ENCODE measurements around the gene ARPP21.

Gene ARPP21

DNA sequence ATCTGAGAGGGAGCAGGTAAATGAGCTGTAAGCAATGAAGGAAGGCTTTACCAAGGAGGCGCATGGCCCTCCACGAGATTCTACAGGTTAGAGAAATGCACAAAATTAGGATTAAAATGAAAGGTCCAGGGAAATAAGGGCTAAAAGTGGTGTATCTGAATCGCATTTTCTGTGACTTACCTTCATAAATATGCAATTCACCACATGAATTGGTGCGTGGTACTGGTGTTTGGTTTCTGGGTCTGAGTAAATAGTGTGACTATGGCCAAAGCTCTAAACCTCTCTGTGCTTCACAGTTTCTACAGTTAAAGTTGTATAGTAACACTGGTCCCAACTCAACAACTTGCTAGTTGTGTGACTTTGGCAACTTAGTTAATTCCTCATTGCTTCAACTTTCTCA lies 8.1 kb downstream of the ARPP21 start:
- H3K36me3 ChIP-seq (ENCODE audit: insufficient read depth, low read length) = no peaks in the 10 kb centered on the region
- H3K27me3 ChIP-seq (ENCODE audit: insufficient read depth, low read length) = no peaks in the 10 kb centered on the region
- no peak overlapping the region for H2AFZ ChIP-seq (ENCODE audit: low read depth, low read length)
- H3K4me1 ChIP-seq (ENCODE audit: insufficient read depth, low read length) = peaks cover 5% of the 10 kb centered on the region
- no peak overlapping the region for H3K4me3 ChIP-seq (ENCODE audit: low read length)
- no peaks in the 10 kb centered on the region for H3K9me3 ChIP-seq (ENCODE audit: low read length)

DNA sequence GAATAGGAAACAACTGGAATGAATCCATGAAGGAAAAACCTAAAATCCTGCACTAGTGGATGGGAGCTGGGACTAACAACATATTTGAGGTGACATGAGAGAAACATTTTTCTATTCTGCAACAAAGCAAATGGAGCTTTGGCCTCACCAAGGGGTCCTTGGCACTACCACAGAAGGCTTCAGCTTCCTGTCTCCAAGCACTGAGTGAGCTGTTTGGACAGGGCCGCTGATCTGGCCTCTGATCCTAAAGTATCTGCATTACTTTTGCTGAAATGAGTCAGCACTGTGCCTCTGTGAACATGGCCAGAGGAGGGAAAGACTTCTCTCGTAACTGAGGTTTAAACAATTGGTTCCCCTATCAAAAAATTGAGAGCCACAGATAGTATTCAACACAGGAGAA lies 9.0 kb downstream of the ARPP21 start:
- no peak overlapping the region for H2AFZ ChIP-seq (ENCODE audit: low read depth, low read length)
- H3K9me3 ChIP-seq (ENCODE audit: low read length) = no peaks in the 10 kb centered on the region
- H3K4me3 ChIP-seq (ENCODE audit: low read length) = no peak overlapping the region
- H3K4me1 ChIP-seq (ENCODE audit: insufficient read depth, low read length) = peaks cover 5% of the 10 kb centered on the region
- H3K36me3 ChIP-seq (ENCODE audit: insufficient read depth, low read length) = no peaks in the 10 kb centered on the region
- H3K27me3 ChIP-seq (ENCODE audit: insufficient read depth, low read length) = no peaks in the 10 kb centered on the region

DNA sequence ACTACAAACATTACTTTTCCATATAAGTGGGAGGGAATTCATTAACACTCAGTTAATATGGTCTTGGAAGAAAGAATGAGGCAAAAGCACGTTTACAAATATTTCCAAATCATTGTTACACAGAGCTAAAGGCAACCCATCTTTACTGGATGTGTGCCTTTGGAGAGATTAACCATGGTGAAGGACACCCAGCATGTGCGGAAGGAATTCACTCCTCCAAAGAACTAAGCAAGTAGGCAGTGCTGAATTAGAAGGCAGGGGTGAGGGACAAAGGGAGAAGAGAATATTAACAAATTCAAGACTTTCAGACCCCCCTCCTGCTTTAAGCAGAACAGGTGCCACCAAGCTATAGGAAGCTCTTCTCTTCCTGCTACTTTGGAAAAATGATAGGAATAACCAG lies 10.1 kb downstream of the ARPP21 start:
- no peaks in the 10 kb centered on the region for H3K36me3 ChIP-seq (ENCODE audit: insufficient read depth, low read length)
- H3K9me3 ChIP-seq (ENCODE audit: low read length) = no peaks in the 10 kb centered on the region
- no peak overlapping the region for H3K4me3 ChIP-seq (ENCODE audit: low read length)
- H3K4me1 ChIP-seq (ENCODE audit: insufficient read depth, low read length) = peaks cover 5% of the 10 kb centered on the region
- H2AFZ ChIP-seq (ENCODE audit: low read depth, low read length) = no peak overlapping the region
- H3K27me3 ChIP-seq (ENCODE audit: insufficient read depth, low read length) = no peaks in the 10 kb centered on the region

DNA sequence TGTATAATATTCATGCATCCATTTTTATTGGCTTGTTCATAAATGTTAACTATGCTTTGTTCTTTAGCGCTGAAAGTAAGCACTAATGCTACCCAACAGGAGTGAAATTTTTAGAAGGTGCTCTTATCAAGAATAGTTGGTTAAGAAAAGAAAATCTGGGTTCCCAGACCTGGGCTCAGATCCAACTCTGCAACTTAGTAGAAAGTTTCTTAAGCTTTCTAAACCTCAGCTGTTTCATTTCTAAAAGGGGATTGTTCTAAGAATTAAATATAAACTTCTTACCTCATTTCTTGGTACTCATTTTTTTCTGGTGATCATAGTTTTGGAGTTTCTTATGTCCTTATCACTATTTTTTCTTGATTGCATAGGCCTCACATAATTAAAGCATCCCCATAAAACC lies 12.1 kb downstream of the ARPP21 start:
- Histone ChIP-seq H3K4me1 (ENCODE audit: insufficient read depth, low read length) (peaks cover 5% of the 10 kb centered on the region), H3K36me3 (ENCODE audit: insufficient read depth, low read length) (no peaks in the 10 kb centered on the region), H3K4me3 (ENCODE audit: low read length) (no peak overlapping the region), H3K27me3 (ENCODE audit: insufficient read depth, low read length) (no peaks in the 10 kb centered on the region), H3K9me3 (ENCODE audit: low read length) (no peaks in the 10 kb centered on the region), H2AFZ (ENCODE audit: low read depth, low read length) (no peak overlapping the region)

DNA sequence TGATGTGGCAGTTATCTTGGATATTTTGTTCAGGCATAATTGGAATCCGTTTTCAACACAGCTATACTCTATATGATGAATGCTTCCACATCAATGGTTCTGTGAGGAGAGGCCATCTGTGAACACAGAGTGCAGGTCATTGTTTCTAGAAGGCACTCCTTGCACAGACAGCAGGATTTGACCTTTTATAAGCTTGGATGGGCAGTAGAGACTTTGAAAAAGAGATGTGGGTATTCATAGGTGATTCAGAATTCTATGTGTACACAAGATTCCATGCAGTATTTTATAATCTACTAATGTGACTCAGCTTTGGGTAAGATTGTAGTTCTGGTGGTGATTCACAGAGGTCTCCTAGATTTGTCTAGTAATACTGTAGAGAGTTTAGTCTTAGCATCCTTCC lies 12.5 kb downstream of the ARPP21 start:
- Histone ChIP-seq H3K27me3 (ENCODE audit: insufficient read depth, low read length) (no peaks in the 10 kb centered on the region), H3K4me1 (ENCODE audit: insufficient read depth, low read length) (peaks cover 5% of the 10 kb centered on the region), H3K4me3 (ENCODE audit: low read length) (no peak overlapping the region), H3K9me3 (ENCODE audit: low read length) (no peaks in the 10 kb centered on the region), H3K36me3 (ENCODE audit: insufficient read depth, low read length) (no peaks in the 10 kb centered on the region), H2AFZ (ENCODE audit: low read depth, low read length) (no peak overlapping the region)

DNA sequence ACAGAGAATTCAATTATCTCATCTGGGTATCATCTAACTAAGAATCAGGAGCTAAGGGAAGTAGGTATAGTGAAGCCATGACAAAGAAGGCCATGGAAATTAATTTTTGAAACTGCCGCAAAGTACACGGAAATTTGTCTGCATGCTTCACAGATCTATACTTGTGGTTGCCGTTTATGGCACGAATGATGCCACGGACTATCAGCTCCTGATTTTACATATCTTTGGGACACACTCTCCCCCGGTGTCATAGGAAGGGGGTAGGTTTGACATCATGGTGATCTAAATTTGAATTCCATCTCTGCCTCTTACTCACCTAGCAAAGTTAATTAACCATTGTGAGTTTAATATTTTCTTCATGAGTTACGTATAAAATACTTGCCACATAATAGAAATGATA lies 14.0 kb downstream of the ARPP21 start:
- Histone ChIP-seq H3K4me1 (ENCODE audit: insufficient read depth, low read length) (peaks cover 5% of the 10 kb centered on the region), H3K27me3 (ENCODE audit: insufficient read depth, low read length) (no peaks in the 10 kb centered on the region), H3K36me3 (ENCODE audit: insufficient read depth, low read length) (no peaks in the 10 kb centered on the region), H2AFZ (ENCODE audit: low read depth, low read length) (no peak overlapping the region), H3K4me3 (ENCODE audit: low read length) (no peak overlapping the region), H3K9me3 (ENCODE audit: low read length) (no peaks in the 10 kb centered on the region)

DNA sequence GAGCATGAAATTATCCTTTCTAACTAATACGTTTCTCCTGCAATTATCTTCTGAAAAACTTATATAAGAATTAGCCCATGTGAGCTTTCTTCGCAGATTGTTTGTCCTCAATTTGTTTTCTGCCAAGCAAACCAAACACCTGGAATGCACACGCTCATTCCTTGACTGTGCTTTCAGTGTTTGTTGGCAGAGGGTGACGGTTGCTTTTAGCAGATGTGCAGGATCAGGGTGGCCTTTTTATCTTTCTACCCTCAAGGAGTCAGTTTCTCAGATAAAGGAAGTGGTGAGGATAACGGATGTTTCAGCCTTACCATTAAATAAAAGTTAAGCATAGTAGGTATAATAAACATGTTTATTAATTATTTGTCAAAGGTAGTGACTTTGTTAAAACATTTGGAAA lies 15.2 kb downstream of the ARPP21 start:
- Histone ChIP-seq H3K27me3 (ENCODE audit: insufficient read depth, low read length) (no peaks in the 10 kb centered on the region), H3K36me3 (ENCODE audit: insufficient read depth, low read length) (no peaks in the 10 kb centered on the region), H3K4me3 (ENCODE audit: low read length) (no peak overlapping the region), H3K9me3 (ENCODE audit: low read length) (no peaks in the 10 kb centered on the region), H3K4me1 (ENCODE audit: insufficient read depth, low read length) (peaks cover 5% of the 10 kb centered on the region), H2AFZ (ENCODE audit: low read depth, low read length) (no peak overlapping the region)

DNA sequence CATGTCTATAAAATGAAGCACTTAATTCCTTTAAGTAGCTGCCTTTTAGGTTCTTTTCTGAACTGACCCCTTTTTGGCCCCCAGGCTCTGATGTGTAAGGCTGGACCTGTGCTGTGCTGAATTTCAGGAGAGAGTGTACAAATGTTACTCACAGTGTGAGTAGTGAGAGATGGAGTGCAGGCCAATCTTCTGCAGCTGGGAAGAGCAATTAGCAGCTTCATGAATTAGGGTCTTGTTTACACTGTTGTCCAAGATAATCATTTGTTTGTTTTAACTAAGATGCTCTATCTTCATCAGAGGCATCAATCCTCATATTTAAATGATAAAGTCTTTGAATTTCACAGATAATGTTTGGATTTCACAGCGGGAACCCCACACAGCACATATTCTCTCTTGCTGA lies 19.4 kb downstream of the ARPP21 start:
- no peaks in the 10 kb centered on the region for H3K36me3 ChIP-seq (ENCODE audit: insufficient read depth, low read length)
- H3K27me3 ChIP-seq (ENCODE audit: insufficient read depth, low read length) = no peaks in the 10 kb centered on the region
- no peaks in the 10 kb centered on the region for H3K4me1 ChIP-seq (ENCODE audit: insufficient read depth, low read length)
- no peak overlapping the region for H3K4me3 ChIP-seq (ENCODE audit: low read length)
- no peaks in the 10 kb centered on the region for H3K9me3 ChIP-seq (ENCODE audit: low read length)
- no peak overlapping the region for H2AFZ ChIP-seq (ENCODE audit: low read depth, low read length)

DNA sequence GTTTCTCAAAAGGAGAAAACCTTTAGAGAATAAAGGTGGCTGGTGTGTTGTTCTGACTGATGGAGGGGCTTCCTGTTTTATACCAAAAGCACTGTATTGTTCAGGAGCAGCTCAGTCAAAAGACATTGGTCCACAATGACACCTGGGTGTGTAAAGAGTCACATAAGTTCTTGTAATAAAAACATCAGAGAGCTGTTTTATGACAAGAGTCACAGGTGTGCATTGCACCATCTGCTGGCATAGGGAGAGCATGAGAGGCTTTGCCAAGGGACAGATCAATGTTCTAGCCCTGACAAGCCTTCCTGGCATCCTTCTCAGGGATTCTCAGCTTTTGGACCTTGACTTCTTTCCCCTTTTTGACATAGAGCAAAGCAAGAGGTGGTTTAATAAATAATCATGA lies 20.4 kb downstream of the ARPP21 start:
- Histone ChIP-seq H3K36me3 (ENCODE audit: insufficient read depth, low read length) (no peaks in the 10 kb centered on the region), H3K27me3 (ENCODE audit: insufficient read depth, low read length) (no peaks in the 10 kb centered on the region), H3K9me3 (ENCODE audit: low read length) (no peaks in the 10 kb centered on the region), H2AFZ (ENCODE audit: low read depth, low read length) (no peak overlapping the region), H3K4me1 (ENCODE audit: insufficient read depth, low read length) (no peaks in the 10 kb centered on the region), H3K4me3 (ENCODE audit: low read length) (no peak overlapping the region)

DNA sequence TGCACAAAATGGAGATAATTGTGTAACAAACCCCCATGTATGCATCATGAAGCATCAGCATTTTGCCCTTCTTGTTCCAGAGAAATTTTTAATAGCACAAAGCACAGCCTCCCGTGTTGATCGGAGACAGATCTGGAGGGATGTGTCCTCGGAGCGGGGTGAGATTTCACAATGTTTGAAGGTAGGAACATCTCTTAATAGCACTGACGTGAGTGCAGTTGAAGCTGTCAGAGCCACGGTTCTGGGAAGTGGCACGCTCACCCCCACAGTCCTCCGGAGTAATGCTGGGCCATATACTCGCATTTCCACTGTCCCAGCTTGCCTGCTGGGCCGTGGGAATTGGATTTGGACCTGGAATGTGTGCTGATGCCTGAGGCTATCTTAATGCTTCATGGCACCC lies 24.1 kb downstream of the ARPP21 start:
- no peak overlapping the region for H3K4me3 ChIP-seq (ENCODE audit: low read length)
- H3K9me3 ChIP-seq (ENCODE audit: low read length) = no peaks in the 10 kb centered on the region
- no peak overlapping the region for H2AFZ ChIP-seq (ENCODE audit: low read depth, low read length)
- H3K36me3 ChIP-seq (ENCODE audit: insufficient read depth, low read length) = no peaks in the 10 kb centered on the region
- no peaks in the 10 kb centered on the region for H3K27me3 ChIP-seq (ENCODE audit: insufficient read depth, low read length)
- H3K4me1 ChIP-seq (ENCODE audit: insufficient read depth, low read length) = no peaks in the 10 kb centered on the region

DNA sequence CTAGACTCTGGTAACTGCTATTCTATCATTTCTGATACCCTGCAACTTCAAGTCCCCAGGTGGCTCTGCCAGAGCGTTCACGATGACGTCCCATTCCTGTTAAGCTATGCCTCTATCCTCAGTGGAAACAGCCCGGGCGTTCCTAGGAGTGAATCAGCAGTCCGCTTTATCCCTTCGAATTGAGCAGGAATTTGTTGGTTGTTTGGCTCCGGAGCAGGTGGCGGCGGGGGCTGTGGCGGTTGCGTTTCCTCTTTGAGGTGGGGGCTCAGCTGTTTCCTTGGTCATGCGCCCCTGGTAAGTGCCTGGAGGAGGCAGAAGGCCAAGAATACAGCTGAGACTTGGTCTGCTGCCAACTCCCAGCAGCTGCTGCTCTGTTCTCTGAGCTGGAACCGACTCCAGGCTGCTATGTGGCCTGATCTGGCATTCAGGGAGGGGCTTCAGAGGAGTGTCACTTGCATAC lies 25.2 kb downstream of the ARPP21 start:
- Histone ChIP-seq H3K4me3 (ENCODE audit: low read length) (no peak overlapping the region), H2AFZ (ENCODE audit: low read depth, low read length) (no peak overlapping the region), H3K9me3 (ENCODE audit: low read length) (no peaks in the 10 kb centered on the region), H3K4me1 (ENCODE audit: insufficient read depth, low read length) (no peaks in the 10 kb centered on the region), H3K27me3 (ENCODE audit: insufficient read depth, low read length) (no peaks in the 10 kb centered on the region), H3K36me3 (ENCODE audit: insufficient read depth, low read length) (no peaks in the 10 kb centered on the region)

DNA sequence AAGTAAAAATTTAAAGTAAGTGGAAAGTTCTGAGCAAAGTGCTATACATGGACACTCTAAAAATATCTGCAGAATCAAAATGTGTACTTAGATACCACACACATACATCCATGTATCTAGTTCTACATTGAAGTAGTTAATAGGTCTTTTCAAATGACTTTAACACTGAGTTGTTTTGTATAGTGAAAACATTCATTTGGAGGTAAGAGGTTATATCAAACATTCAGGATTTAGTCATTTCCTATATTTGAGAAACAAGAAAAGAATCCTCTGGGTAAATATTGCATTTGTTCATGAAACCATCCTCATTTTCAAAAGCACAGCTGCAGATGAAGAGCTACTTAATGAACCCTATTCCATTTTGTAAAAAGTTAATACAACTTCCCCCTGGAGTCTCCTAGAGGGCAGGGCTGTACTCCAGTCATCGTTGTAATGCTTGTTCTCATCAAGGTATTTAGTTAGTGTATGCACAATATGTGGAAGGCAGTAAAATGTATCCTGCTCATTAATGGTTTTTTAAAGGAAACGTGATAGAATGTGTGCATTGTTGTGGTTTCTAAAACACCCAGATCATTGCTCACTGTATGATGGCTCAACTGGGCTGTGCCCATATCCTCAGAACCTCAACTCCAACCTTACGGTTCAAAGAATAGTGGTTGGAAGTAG lies 26.2 kb downstream of the ARPP21 start:
- H3K4me3 ChIP-seq (ENCODE audit: low read length) = no peak overlapping the region
- H2AFZ ChIP-seq (ENCODE audit: low read depth, low read length) = no peak overlapping the region
- H3K27me3 ChIP-seq (ENCODE audit: insufficient read depth, low read length) = no peaks in the 10 kb centered on the region
- no peaks in the 10 kb centered on the region for H3K9me3 ChIP-seq (ENCODE audit: low read length)
- no peaks in the 10 kb centered on the region for H3K4me1 ChIP-seq (ENCODE audit: insufficient read depth, low read length)
- H3K36me3 ChIP-seq (ENCODE audit: insufficient read depth, low read length) = no peaks in the 10 kb centered on the region

DNA sequence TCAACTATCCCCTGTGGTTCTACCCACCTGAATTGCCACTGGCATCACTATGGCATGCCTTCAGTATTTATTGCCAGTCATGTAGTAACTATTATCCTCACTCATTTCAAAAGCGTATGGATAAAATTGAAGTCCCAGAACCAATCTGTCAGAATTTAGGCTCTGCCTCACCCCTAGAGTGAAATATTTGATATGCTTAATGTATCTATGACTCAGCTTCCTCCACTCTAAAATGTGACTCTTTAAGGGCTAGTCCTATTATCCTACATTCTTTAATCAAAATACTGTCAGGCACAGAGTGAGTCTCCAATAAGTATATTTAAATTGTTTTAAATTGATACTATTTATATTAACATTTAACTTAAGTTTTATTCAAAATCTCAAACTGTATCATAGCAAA lies 27.6 kb downstream of the ARPP21 start:
- Histone ChIP-seq H3K27me3 (ENCODE audit: insufficient read depth, low read length) (no peaks in the 10 kb centered on the region), H3K36me3 (ENCODE audit: insufficient read depth, low read length) (no peaks in the 10 kb centered on the region), H3K4me3 (ENCODE audit: low read length) (no peak overlapping the region), H3K4me1 (ENCODE audit: insufficient read depth, low read length) (no peaks in the 10 kb centered on the region), H2AFZ (ENCODE audit: low read depth, low read length) (no peak overlapping the region), H3K9me3 (ENCODE audit: low read length) (no peaks in the 10 kb centered on the region)

DNA sequence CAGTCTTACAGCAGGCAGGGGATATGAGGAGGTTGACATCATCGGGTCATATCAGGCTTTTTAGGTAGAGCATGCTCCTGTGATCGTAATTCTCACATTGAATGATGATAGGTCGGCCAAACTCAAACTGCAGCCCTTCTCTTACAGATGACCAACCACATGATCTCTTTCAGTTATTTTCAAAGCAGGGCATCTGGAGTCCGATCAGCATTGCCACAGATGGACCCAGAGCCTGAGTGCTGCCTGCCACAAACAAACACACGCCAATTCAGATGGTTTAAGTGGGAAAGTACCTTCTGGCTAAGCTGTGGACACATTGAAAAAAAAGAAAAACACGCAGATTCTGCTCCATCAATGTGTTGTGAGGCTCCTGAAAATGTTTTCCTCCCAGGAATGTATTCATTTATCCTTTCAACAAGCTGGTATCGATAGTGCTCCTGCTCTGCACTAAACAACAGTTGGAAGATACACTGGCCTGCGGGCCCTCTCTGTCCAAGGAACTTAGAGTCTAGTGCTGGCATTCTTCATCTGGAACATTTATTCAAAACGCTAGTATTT lies 31.2 kb downstream of the ARPP21 start:
- H3K27me3 ChIP-seq (ENCODE audit: insufficient read depth, low read length) = no peaks in the 10 kb centered on the region
- H3K4me3 ChIP-seq (ENCODE audit: low read length) = no peak overlapping the region
- H3K4me1 ChIP-seq (ENCODE audit: insufficient read depth, low read length) = no peaks in the 10 kb centered on the region
- H3K36me3 ChIP-seq (ENCODE audit: insufficient read depth, low read length) = no peaks in the 10 kb centered on the region
- H3K9me3 ChIP-seq (ENCODE audit: low read length) = no peaks in the 10 kb centered on the region
- no peak overlapping the region for H2AFZ ChIP-seq (ENCODE audit: low read depth, low read length)

All from neuron (in vitro differentiated cells).